ENCODE data around the gene NFATC2.
"Not testable (repeated sequence)": the region's sequence is repeated elsewhere in the genome, so short reads cannot be mapped to it uniquely, and the experiment has no call there.

NFATC2 gene

GRCh38 chr20:51566594-51566993, 24.1 kb upstream of the NFATC2 start:
- DNase-seq = no peak

GRCh38 chr20:51565298-51566144, 23.0 kb upstream of the NFATC2 start:
- peak; percentile 16 for DNase-seq

- peak; percentile 48 for DNase-seq
These were observed 21.2 kb upstream of the NFATC2 start for GRCh38 chr20:51563486-51564332.

- DNase-seq = no peak
These were observed 20.6 kb upstream of the NFATC2 start for GRCh38 chr20:51563174-51563485.

GRCh38 chr20:51562332-51563173, 20.0 kb upstream of the NFATC2 start:
- DNase-seq = peak; percentile 84

- DNase-seq = no peak
These were observed 19.5 kb upstream of the NFATC2 start for GRCh38 chr20:51562027-51562331.

- no peak for DNase-seq
These were observed 18.2 kb upstream of the NFATC2 start for GRCh38 chr20:51560550-51561307.

GRCh38 chr20:51560042-51560441, 17.5 kb upstream of the NFATC2 start:
- no peak for DNase-seq

- peak; percentile 62 for DNase-seq
These were observed 12.1 kb upstream of the NFATC2 start for GRCh38 chr20:51554538-51555165.

- DNase-seq = peak; percentile 77
These were observed 11.5 kb upstream of the NFATC2 start for GRCh38 chr20:51553897-51554486.

GRCh38 chr20:51551186-51551585, 8.7 kb upstream of the NFATC2 start:
- no peak for DNase-seq

- DNase-seq = no peak
These were observed 7.0 kb upstream of the NFATC2 start for GRCh38 chr20:51549474-51549873.

- DNase-seq = no peak
These were observed 5.4 kb upstream of the NFATC2 start for GRCh38 chr20:51547951-51548350.

- no peak for DNase-seq
These were observed 3.0 kb upstream of the NFATC2 start for GRCh38 chr20:51545515-51545914.

GRCh38 chr20:51543422-51543788, 886 bp upstream of the NFATC2 start:
- DNase-seq = no peak

GRCh38 chr20:51542033-51542570, 417 bp downstream of the NFATC2 start:
- no peak for DNase-seq

- DNase-seq = no peak
These were observed 1.1 kb downstream of the NFATC2 start for GRCh38 chr20:51541189-51542032.

- no peak for DNase-seq
These were observed 1.9 kb downstream of the NFATC2 start for GRCh38 chr20:51540580-51540979.

- DNase-seq = not testable (repeated sequence)
These were observed 2.4 kb downstream of the NFATC2 start for GRCh38 chr20:51540074-51540473.
